ENCODE data around the gene SHOC2. TPM values are rescaled to one million over a fixed set of nuclear protein-coding genes. Genes with fewer than 3 reads are reported as not detected.

Gene SHOC2
- total and polyA plus RNA-seq, 9 donors, result 19.4 to 91.2 (median 63.1) TPM

- no peak for DNase-seq
- WGBS, 3 donors, result 92 to 96% (median 94%) methylated on average over 3 of the region's 3 CpGs
These were observed 54.0 kb downstream of the SHOC2 start for GRCh38 chr10:110973400-110973799.

GRCh38 chr10:110976577-110976976 lies 57.2 kb downstream of the SHOC2 start:
- intact Hi-C loops (cut with DNase I), result no loop called here

More at GRCh38 chr10:110973400-110973799, 54.0 kb downstream of the SHOC2 start:
- H3K4me3 ChIP-seq, result no peak overlapping the region
- H3K4me1 ChIP-seq (ENCODE audit: insufficient read depth), result peaks cover 4% of the 10 kb centered on the region
- TF ChIP-seq EP300 (IDR thresholded peaks at IDR 0.05), result no peak
- TF ChIP-seq CTCF (IDR thresholded peaks at IDR 0.05), result no peak
- TF ChIP-seq POLR2A (IDR thresholded peaks at IDR 0.05), result no peak
- no peaks in the 10 kb centered on the region for H3K36me3 ChIP-seq
- intact Hi-C loops (cut with DNase I), result no loop called here
- H3K9me3 ChIP-seq, result no peaks in the 10 kb centered on the region
- no peak overlapping the region for H3K27ac ChIP-seq
- no peaks in the 10 kb centered on the region for H3K27me3 ChIP-seq

GRCh38 chr10:110977662-110978061 lies 58.3 kb downstream of the SHOC2 start:
- no peaks in the 10 kb centered on the region for H3K9me3 ChIP-seq
- H3K27me3 ChIP-seq, result no peaks in the 10 kb centered on the region
- no peak for TF ChIP-seq CTCF (IDR thresholded peaks at IDR 0.05)
- no peak for TF ChIP-seq EP300 (IDR thresholded peaks at IDR 0.05)
- TF ChIP-seq POLR2A (IDR thresholded peaks at IDR 0.05), result no peak
- intact Hi-C loops (cut with DNase I), result no loop called here
- no peak for DNase-seq
- H3K4me1 ChIP-seq (ENCODE audit: insufficient read depth), result peaks cover 4% of the 10 kb centered on the region
- 50 to 63% (median 61%) methylated on average over 2 of the region's 2 CpGs for WGBS, 3 donors
- no peaks in the 10 kb centered on the region for H3K36me3 ChIP-seq
- no peak overlapping the region for H3K27ac ChIP-seq
- H3K4me3 ChIP-seq, result no peak overlapping the region

More at GRCh38 chr10:110976577-110976976, 57.2 kb downstream of the SHOC2 start:
- TF ChIP-seq EP300 (IDR thresholded peaks at IDR 0.05), result no peak
- H3K27me3 ChIP-seq, result no peaks in the 10 kb centered on the region
- no peaks in the 10 kb centered on the region for H3K9me3 ChIP-seq
- 92 to 100% (median 98%) methylated on average over 1 of the region's 1 CpG for WGBS, 3 donors
- no peak overlapping the region for H3K4me3 ChIP-seq
- no peak overlapping the region for H3K27ac ChIP-seq
- DNase-seq, result no peak
- H3K36me3 ChIP-seq, result no peaks in the 10 kb centered on the region
- peaks cover 4% of the 10 kb centered on the region for H3K4me1 ChIP-seq (ENCODE audit: insufficient read depth)

- H3K36me3 ChIP-seq, result no peaks in the 10 kb centered on the region
- TF ChIP-seq EP300 (IDR thresholded peaks at IDR 0.05) (no peak), CTCF (IDR thresholded peaks at IDR 0.05) (no peak)
- no peak overlapping the region for H3K4me3 ChIP-seq
- no peak for DNase-seq
- H3K9me3 ChIP-seq, result no peaks in the 10 kb centered on the region
- no peak overlapping the region for H3K27ac ChIP-seq
- intact Hi-C loops (cut with DNase I), result no loop called here
- peaks cover 4% of the 10 kb centered on the region for H3K4me1 ChIP-seq (ENCODE audit: insufficient read depth)
- WGBS, 3 donors, result 90 to 96% (median 95%) methylated on average over 2 of the region's 2 CpGs
- no peaks in the 10 kb centered on the region for H3K27me3 ChIP-seq
These were observed 58.8 kb downstream of the SHOC2 start for GRCh38 chr10:110978204-110978603.

GRCh38 chr10:110979611-110980010 lies 60.2 kb downstream of the SHOC2 start:
- no peaks in the 10 kb centered on the region for H3K9me3 ChIP-seq
- intact Hi-C loops (cut with DNase I), result no loop called here
- no peak overlapping the region for H3K4me3 ChIP-seq
- no peaks in the 10 kb centered on the region for H3K36me3 ChIP-seq
- H3K4me1 ChIP-seq (ENCODE audit: insufficient read depth), result peaks cover 4% of the 10 kb centered on the region
- no peak for DNase-seq
- H3K27me3 ChIP-seq, result no peaks in the 10 kb centered on the region
- no peak for TF ChIP-seq POLR2A (IDR thresholded peaks at IDR 0.05)
- H3K27ac ChIP-seq, result no peak overlapping the region
- 92 to 98% (median 96%) methylated on average over 2 of the region's 2 CpGs for WGBS, 3 donors

GRCh38 chr10:110980807-110981206 lies 61.4 kb downstream of the SHOC2 start:
- DNase-seq, result no peak
- Histone ChIP-seq H3K27me3 (no peaks in the 10 kb centered on the region), H3K36me3 (no peaks in the 10 kb centered on the region), H3K4me3 (no peak overlapping the region), H3K9me3 (no peaks in the 10 kb centered on the region), H3K4me1 (ENCODE audit: insufficient read depth) (peaks cover 4% of the 10 kb centered on the region), H3K27ac (no peak overlapping the region)
- TF ChIP-seq CTCF (IDR thresholded peaks at IDR 0.05), result no peak
- no peak for TF ChIP-seq EP300 (IDR thresholded peaks at IDR 0.05)
- no peak for TF ChIP-seq POLR2A (IDR thresholded peaks at IDR 0.05)
- intact Hi-C loops (cut with DNase I), result no loop called here

Measured in ovary (tissue), 9 donors.